GM18907 (cell line): ENCODE data around the gene TOR1A.

Experiments
- ATAC-seq: cut with Tn5 transposase; IDR thresholded peaks from one replicate; pipeline ENCODE4 v1.9.1; 2021; ENCODE audit warnings: mild to moderate bottlenecking, moderate library complexity; ENCODE audit not compliant: unreplicated experiment

Gene TOR1A

DNA sequence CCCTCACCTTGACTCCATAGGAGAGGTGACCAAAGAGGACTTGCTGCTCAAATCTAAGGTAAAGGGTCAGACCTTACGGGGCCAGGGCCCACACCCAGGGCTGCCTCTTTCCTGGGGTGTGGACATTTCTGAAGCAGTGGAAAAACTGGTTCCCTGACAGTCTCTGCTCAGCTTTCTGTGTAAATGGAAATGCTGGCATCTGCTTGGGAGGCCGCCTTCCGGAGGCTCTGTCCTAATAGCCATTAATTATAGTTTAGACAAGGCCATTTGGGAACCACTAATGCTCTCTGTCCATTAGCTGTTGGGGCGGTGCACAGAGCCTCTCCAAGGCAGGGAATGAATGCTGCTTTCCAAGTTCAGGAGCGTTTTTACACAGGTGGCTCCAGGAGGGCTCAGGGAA is 28.6 kb upstream of the TOR1A start:
- no peak for ATAC-seq

DNA sequence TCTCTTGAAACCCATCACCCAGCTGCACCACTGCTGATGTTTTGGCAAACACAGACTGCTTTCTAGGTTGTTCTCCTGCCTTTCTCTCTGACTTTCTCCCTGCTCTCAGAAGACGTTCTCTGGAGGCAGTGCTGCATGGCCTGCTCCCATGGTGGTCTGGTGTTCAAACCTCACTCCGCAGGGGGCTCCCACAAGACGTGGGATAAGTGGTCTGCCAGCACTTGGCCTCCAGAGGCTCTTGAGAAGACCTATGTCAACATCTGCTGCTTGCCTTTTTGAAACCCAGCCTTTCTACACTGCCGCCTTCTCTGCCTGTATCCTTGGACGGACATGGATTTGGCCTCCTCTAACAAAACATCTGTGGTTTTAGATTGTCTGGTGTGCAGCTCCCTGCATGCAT is 27.9 kb upstream of the TOR1A start:
- ATAC-seq, result no peak

GRCh38 chr9:129850821-129851550 is 27.1 kb upstream of the TOR1A start:
- ATAC-seq, result no peak

DNA sequence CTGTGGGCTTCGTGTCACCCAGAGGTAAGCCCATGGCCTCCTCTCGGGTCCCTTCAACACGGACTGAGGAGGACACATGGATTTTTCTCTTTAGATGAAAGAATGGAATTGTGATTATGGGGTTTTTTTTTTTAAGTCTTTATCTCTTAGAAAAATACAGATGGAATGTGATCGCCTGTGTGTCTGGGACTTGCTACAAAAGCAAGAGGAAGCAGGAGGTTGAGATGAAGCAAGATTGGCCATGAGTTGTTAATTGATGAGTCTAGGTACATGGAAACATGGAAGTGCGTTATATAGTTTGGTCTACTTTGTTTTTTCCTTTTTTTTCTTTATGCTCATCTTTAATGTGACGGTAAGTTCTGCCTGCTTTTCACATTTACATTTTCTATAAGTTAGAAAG is 26.0 kb upstream of the TOR1A start:
- no peak for ATAC-seq

DNA sequence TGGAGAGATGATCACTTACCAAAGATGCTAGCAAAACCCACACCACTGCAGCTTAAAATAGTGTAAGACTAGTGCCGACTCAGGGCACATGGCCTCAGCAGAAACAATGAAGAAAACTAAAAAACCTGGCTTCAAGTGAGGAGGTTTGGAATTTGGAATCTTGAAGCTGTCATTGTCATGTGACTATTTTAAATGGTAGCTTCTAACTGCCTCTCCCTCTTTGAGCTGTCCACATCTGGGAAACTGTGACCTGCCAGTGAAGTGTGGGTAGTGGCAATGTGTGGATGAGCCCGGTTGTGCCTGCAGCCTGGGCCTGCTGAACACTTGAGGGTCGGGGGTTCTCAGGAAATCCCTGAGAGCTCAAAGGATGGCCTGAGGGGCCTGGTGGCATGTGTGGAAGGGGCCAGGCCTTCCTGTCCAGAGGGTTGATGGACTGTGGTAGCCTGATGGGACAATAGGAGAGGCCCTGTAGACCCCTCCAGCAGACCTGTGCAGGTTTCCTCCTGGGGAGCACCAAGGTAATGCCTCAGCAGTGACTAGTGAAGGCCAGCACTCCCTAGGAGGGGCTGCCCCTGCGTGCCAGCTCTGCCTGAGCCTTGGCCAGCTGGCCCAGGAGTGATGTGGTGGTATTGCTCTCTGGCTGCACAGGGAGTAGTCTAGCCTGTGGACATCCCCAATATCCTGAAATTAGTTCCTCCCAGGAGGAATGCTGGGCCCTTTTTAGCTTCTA is 24.9 kb upstream of the TOR1A start:
- ATAC-seq, result no peak

DNA sequence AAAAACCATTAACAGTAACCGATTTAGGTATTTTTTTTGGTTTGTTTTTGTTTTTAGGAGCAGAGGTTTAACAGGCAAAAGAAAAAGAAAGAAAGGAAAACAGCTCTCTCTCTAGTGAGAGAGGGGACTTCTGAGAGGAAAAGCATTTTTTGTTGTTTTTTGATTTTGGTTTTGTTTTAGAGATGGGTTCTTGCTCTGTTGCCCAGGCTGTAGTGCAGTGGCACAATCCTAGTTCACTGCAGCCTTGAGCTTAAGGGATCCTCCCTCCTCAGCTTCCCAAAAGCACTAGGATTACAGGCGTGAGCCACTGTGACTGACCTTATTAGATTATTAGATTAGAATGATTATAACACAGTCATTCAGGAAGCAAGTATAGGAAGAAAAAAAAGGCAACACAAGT is 21.4 kb upstream of the TOR1A start:
- no peak for ATAC-seq

- no peak for ATAC-seq
Observed at GRCh38 chr9:129841071-129841470, 17.1 kb upstream of the TOR1A start.

- ATAC-seq, result no peak
Observed at GRCh38 chr9:129840034-129840433, 16.1 kb upstream of the TOR1A start.

GRCh38 chr9:129839324-129840023 is 15.5 kb upstream of the TOR1A start:
- no peak for ATAC-seq

- ATAC-seq, result no peak
Observed at GRCh38 chr9:129838707-129839259, 14.8 kb upstream of the TOR1A start.

DNA sequence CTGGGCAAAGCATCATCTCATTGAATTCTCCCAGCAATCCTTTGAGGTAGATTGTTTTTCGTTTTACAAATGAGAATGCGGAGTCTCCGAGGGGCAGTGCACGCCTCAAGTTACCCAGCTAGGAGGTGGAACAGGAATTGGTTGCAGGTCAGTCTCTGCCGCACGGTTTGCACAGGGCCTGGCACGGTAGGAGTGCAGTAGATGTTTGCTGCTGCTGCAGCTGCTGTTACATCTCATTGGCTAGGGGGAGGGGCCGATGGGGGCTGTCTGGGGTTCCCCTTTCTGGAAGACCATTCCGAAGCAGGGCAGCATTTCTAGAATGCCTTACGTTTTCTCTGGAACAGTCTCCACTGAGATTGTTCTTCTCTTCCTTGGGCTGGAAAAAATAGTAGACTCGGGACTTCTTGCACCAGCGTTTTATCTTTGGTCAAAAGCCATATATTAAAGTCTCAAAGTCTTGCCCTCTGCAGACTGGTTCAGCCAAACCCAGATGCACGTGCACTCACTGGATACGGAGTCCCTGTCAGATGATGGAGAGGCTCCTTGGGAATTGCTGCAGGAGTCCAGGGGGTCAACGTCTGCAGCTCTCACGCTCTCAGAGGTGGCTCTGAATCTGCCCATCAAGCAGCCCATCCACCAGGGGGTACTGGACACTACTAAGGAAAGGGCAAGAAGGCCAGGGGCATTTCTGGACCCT is 12.5 kb upstream of the TOR1A start:
- ATAC-seq, result no peak

DNA sequence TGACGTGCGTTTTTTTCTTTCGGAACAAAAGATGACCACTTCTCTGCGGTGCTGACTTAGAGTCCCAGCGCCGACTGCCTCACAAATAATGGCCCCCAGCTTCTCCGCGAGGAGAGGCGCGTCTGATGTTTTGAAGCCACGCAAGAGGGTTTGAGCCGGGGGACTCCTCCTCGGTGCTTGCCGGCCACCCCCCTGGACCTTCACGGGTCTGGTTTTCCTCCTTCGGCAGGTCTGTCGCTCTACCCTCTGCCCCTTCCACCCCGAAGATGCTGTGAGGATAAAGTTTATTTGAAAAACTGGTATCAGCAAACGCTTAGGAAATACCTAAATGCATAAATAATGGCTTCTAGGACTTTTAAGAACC is 11.9 kb upstream of the TOR1A start:
- ATAC-seq, result no peak

DNA sequence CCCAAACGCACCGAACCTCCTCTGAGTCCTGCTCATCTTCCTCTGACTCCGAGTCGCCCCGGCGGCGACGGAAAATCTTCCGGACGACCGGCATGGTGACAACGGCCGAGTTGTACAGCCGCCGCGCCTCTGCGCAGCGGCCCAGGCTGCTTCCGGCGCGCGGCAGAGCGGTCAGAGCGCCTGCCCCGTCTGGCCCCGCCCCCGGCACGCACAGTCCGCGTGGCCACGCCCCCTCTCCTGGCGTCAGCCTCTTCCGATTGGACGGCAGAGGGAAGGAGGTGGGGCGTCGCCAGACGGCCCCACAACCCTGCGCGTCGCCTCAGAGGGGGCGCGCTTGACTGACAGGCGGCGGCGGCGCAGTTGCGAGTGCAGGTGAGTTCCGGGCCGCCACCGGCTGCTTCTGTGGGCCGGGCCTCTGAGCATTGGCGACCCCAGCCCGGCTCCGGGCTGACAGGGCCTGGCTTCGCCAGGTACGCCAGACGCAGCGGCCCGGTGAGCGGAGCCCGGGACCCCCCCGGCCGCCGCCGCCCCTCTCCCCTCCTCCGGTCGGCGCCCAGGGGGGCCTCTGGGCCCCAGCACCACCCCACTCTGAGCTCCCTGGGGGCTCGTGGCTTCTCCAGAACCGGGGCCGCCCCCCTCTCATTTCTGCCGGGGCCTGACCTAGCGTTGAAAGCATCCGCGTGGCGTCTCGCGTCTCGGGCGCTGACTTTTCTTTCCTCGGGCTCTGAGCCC is 11.4 kb upstream of the TOR1A start, which contains the start of the genes C9orf78 and USP20:
Gene C9orf78, minus strand, starts transcription at position 148 of the 732 bp plus-strand sequence. Its CDS starts 54 bp downstream, at position 94.
Gene USP20, plus strand, starts transcription at position 331 of the 732 bp plus-strand sequence. CDS start 17,098 bp downstream, outside the sequence.
- peak; percentile 85 for ATAC-seq

- ATAC-seq, result peak; percentile 30
Observed at GRCh38 chr9:129834489-129835127, 10.7 kb upstream of the TOR1A start.

DNA sequence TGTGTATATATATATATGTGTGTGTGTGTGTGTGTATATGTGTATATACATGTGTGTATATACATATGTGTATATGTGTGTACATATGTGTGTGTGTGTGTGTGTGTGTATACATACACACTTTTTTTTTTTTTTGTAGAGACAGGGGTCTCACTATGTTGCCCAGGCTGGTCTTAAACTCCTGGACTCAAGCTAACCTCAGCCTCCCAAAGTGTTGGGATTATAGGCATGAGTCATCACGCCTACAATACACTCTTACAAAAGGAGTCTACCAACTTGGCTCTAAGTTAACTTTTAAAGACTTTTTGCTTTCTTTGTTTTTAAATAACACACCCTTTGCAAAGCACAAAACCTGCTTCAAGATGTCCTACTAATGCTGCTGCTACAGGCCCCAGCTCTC is 9.0 kb upstream of the TOR1A start:
- no peak for ATAC-seq

DNA sequence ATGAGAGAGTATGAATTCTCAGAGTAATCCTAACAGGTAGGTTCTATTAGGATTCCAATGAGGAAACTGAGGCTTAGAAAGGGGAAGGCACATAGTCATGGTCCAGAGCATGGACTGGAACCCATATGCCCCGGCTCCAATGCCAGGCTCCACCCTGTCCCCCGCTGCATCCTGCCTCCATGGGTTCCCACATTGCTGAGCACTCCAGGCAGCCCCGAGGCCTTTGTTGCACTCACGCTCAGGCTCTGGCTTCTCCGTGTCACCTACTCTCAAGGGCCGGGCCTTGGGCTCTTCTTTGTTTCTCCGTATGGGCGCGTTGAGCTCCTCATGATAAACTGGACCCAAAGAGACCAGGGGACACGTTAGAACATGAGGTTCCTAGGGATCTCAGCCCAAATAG is 5.0 kb upstream of the TOR1A start:
- ATAC-seq, result no peak

GRCh38 chr9:129828051-129828450 is 4.1 kb upstream of the TOR1A start:
- no peak for ATAC-seq

DNA sequence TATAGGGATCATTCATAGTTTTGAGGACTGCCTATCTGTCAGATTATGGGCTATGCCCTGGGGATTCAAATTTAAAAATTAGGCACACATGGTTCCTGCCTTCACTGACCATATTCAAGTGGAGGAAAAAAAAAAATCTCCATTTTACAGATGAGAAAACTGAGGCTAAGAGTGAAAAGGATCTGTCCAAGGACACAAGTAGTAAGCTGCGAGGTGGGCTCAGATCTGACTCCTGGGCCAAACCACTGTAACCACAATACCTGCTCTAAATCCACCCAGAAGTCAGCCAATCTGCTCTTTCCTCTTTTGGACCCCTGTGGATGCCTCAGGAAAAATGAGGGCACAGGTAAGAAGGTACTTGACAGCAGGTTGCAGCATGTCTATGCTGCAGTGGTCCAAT is 2.8 kb upstream of the TOR1A start:
- ATAC-seq, result no peak

DNA sequence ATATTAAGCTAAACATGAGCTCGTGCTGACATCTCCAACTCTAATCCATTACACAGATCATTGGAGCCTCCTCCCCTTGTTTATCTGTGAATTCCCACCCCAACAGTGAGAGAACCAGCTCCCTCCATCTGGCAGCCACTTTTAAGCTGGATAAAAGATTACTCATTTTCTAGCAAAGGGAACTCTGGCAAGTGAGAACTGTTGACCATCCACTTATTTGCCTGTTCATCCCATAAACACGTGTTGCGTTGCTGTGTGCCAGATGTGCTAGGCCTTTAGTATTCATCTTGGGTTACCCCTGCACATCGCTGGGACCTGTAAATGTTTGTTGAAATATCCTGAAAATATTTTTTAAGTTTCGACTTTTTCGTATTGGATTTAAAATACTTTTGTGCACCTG is 2.4 kb upstream of the TOR1A start:
- no peak for ATAC-seq

DNA sequence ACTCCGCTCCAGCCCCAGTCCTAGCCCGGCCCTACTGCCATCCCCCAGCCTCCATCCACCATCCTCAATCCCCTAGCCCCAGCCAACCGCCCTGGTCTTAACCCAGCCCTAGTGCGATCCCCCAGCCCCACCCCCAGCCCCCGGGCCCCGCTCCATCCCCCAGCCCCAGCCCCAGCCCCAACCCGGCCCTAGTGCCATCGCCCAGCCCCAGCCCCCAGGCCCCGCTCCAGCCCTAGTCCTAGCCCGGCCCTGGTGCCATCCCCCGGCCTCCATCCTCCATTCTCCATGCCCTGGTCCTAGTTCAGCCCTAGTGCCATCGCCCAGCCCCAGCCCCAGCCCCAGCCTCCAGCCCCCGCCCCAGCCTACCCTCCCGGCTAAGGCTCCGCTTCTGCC is 398 bp downstream of the TOR1A start:
- ATAC-seq, result no peak
